ENCODE measurements around the gene GSS. TPM values are rescaled to one million over a fixed set of nuclear protein-coding genes. Genes with fewer than 3 reads are reported as not detected.

GSS gene
- total and polyA plus RNA-seq, 11 donors = 17.8 to 38.7 (median 27.6) TPM

DNA sequence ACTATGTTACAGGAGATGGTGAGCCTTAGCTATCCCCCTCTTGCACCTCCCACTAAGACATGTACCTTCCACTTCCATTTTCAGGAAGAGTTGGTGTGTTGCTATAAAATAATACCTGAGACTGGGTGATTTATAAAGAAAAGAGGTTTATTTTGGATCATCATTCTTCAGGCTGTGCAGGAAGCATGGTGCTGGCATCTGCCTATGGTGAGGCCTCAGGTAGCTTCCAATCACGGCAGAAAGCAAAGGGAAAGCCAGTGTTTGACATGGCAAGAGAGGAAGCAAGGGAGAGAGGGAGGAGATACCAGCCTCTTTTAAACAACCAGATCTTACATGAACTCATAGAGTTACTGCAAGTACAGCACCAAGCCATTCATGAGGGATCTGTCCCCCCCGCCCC, 32.2 kb downstream of the GSS start:
- H3K9me3 ChIP-seq = peaks cover 0 to 3% (median 0%) of the 10 kb centered on the region in 12 donors
- H3K4me3 ChIP-seq = no peak overlapping the region
- peaks cover 0 to 88% (median 75%) of the 10 kb centered on the region in 9 donors for H3K36me3 ChIP-seq
- no peaks in the 10 kb centered on the region for H3K27me3 ChIP-seq
- TF ChIP-seq POLR2A (IDR thresholded peaks at IDR 0.05) (no peak), CTCF (IDR thresholded peaks at IDR 0.05) (no peak)
- intact Hi-C loops (cut with DNase I) = no loop called here
- ATAC-seq (no peak), DNase-seq (no peak)
- peaks cover 0 to 25% (median 7%) of the 10 kb centered on the region in 12 donors for H3K4me1 ChIP-seq
- H3K27ac ChIP-seq = peak overlapping the region in 8 of 12 donors; percentile 46 to 77 (median 60)
- 91 to 100% (median 97%) methylated on average over 2 of the region's 2 CpGs for WGBS, 4 donors

DNA sequence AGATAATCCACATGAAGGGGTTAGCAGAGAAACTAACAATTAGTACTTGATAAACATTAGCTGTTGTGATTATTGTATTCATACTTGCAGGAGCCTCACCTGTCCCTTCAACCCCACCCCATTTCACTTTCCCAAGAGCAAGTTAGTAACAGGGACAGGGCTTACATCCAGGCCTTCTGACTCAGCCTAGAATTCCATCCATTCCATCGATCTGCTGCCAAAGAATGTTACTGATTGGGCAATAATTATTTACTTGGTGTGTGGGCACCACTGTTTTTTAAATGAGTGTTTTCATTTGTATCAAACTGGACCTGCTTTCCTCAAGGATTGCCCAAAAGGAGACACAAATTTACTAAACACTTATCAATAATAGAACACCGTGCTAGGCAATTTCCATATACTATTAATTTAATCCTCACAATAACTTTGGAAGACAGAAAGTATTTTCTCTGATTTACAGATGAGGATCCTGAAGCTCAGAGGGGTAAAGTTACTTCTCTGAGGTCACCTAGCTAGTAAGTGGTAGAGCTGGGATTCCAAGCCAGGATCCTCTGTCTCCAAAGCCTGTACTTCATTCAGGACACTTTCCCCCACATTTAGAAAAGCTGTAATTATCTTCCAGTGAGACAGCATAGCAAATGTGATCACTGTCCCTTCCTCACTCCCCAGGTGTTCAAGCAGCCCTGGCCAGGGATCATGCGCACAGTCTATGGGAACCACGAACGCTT, 32.8 kb downstream of the GSS start:
- Histone ChIP-seq H3K4me1 (peaks cover 0 to 25% (median 7%) of the 10 kb centered on the region in 12 donors), H3K9me3 (peaks cover 0 to 3% (median 0%) of the 10 kb centered on the region in 12 donors), H3K27ac (peak overlapping the region in 11 of 12 donors; percentile 8 to 77 (median 58)), H3K4me3 (no peak overlapping the region), H3K27me3 (no peaks in the 10 kb centered on the region), H3K36me3 (peaks cover 0 to 83% (median 69%) of the 10 kb centered on the region in 9 donors)
- peak in 1 of 5 donors; percentile 38 for DNase-seq
- TF ChIP-seq POLR2A (IDR thresholded peaks at IDR 0.05) (no peak), CTCF (IDR thresholded peaks at IDR 0.05) (no peak)
- peak; percentile 56 to 86 (median 68) for ATAC-seq
- 84 to 88% (median 86%) methylated on average over 5 of the region's 5 CpGs for WGBS, 4 donors
- intact Hi-C loops (cut with DNase I) = no loop called here

- no peak overlapping the region for H3K4me3 ChIP-seq
- no peak for DNase-seq
- no peak for TF ChIP-seq POLR2A (IDR thresholded peaks at IDR 0.05)
- no peak for TF ChIP-seq CTCF (IDR thresholded peaks at IDR 0.05)
- intact Hi-C loops (cut with DNase I) = no loop called here
- no peak for ATAC-seq
- H3K9me3 ChIP-seq = peaks cover 0 to 3% (median 0%) of the 10 kb centered on the region in 12 donors
- WGBS, 4 donors = 66 to 83% (median 75%) methylated on average over 3 of the region's 3 CpGs
- peaks cover 0 to 32% (median 11%) of the 10 kb centered on the region in 12 donors for H3K4me1 ChIP-seq
- no peaks in the 10 kb centered on the region for H3K27me3 ChIP-seq
- H3K27ac ChIP-seq = peak overlapping the region in 9 of 12 donors; percentile 14 to 77 (median 58)
- peaks cover 0 to 74% (median 55%) of the 10 kb centered on the region in 9 donors for H3K36me3 ChIP-seq
Measured at GRCh38 chr20:34921436-34921835, 34.2 kb downstream of the GSS start.

- Histone ChIP-seq H3K4me3 (no peak overlapping the region), H3K36me3 (peaks cover 0 to 64% (median 41%) of the 10 kb centered on the region in 9 donors), H3K27ac (no peak overlapping the region), H3K27me3 (no peaks in the 10 kb centered on the region), H3K9me3 (peaks cover 0 to 3% (median 0%) of the 10 kb centered on the region in 12 donors), H3K4me1 (peaks cover 0 to 43% (median 21%) of the 10 kb centered on the region in 12 donors)
- TF ChIP-seq POLR2A (IDR thresholded peaks at IDR 0.05) = no peak
- no peak for TF ChIP-seq CTCF (IDR thresholded peaks at IDR 0.05)
- ATAC-seq (no peak), DNase-seq (no peak)
- intact Hi-C loops (cut with DNase I) = no loop called here
Measured at GRCh38 chr20:34920055-34920454, 35.6 kb downstream of the GSS start.

All from heart left ventricle (tissue), 16 donors.